Measurements from ENCODE around the gene FOXC1. TPM values are rescaled to one million over a fixed set of nuclear protein-coding genes. Genes with fewer than 3 reads are reported as not detected.

The FOXC1 gene
- total RNA-seq, 1 experiment from 2014 or later: 7.3 TPM

DNA sequence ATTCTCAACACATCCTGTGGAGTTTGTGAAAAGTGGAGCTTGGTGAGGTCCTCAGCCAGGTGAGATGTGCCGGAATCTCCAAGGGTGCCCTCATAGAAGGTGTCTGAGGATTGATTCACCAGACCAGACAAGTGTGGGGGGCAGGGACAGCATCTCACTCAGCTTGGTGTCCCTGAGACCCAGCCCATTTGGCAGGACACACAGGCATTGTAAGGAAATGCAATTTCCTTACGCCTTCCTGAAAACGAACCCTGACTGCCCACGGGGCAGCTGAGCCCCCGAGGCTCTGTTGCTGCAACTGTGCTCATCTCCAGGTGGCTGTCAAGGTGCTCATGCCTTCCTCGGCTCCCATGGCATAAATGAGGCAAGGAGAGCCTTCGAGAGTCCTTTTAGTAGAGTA, 33.4 kb downstream of the FOXC1 start:
- no peak overlapping the region for H3K4me2 ChIP-seq (ENCODE audit: low read length)
- no peaks in the 10 kb centered on the region for H3F3A ChIP-seq (ENCODE audit: low read length, unreplicated experiment)
- H3K27me3 ChIP-seq (ENCODE audit: low read length): no peaks in the 10 kb centered on the region
- no peaks in the 10 kb centered on the region for H3K79me2 ChIP-seq (ENCODE audit: low read length)
- BruUV-seq (replicated peaks): no TSS peak
- H3K9me3 ChIP-seq (ENCODE audit: low read length): no peaks in the 10 kb centered on the region
- CTCF ChIA-PET: no interaction called here
- no peak overlapping the region for H3K9ac ChIP-seq (ENCODE audit: low read length)
- H4K20me1 ChIP-seq (ENCODE audit: low read length): no peaks in the 10 kb centered on the region
- no peak for TF ChIP-seq CTCF (conservative IDR thresholded peaks at IDR 0.05; ENCODE audit: low read depth, low read length)
- TF ChIP-seq EZH2phosphoT487 (IDR thresholded peaks at IDR 0.05; ENCODE audit: borderline replicate concordance, low read length): no peak
- TF ChIP-seq EZH2 (IDR thresholded peaks at IDR 0.05; ENCODE audit: low read length, unreplicated experiment): no peak
- H3K4me1 ChIP-seq (ENCODE audit: insufficient read depth, low read length): peaks cover 17% of the 10 kb centered on the region
- no peaks in the 10 kb centered on the region for H3K9me2 ChIP-seq (replicated peaks; ENCODE audit: low read length)
- H3K27ac ChIP-seq (ENCODE audit: low read length): no peak overlapping the region
- H3K4me3 ChIP-seq (ENCODE audit: low read length): no peak overlapping the region
- H3K36me3 ChIP-seq (ENCODE audit: low read depth, low read length): no peaks in the 10 kb centered on the region
- POLR2A ChIA-PET (ENCODE audit: unreplicated experiment): no interaction called here
- no peak overlapping the region for H2AFZ ChIP-seq (ENCODE audit: low read length)
- DNase-seq: no peak
- ATAC-seq: no peak
- intact Hi-C loops (cut with micrococcal nuclease): no loop called here

- intact Hi-C loops (cut with micrococcal nuclease): no loop called here
- H2AFZ ChIP-seq (ENCODE audit: low read length): no peak overlapping the region
- CTCF ChIA-PET: no interaction called here
- DNase-seq (no peak), ATAC-seq (no peak)
- H3K27ac ChIP-seq (ENCODE audit: low read length): no peak overlapping the region
- H3K9ac ChIP-seq (ENCODE audit: low read length): no peak overlapping the region
- no peak overlapping the region for H3K4me3 ChIP-seq (ENCODE audit: low read length)
- BruUV-seq (replicated peaks): no TSS peak
- H3K27me3 ChIP-seq (ENCODE audit: low read length): no peaks in the 10 kb centered on the region
- no peaks in the 10 kb centered on the region for H3F3A ChIP-seq (ENCODE audit: low read length, unreplicated experiment)
- H3K4me2 ChIP-seq (ENCODE audit: low read length): no peak overlapping the region
- H3K9me2 ChIP-seq (replicated peaks; ENCODE audit: low read length): no peaks in the 10 kb centered on the region
- H3K9me3 ChIP-seq (ENCODE audit: low read length): no peaks in the 10 kb centered on the region
- H3K4me1 ChIP-seq (ENCODE audit: insufficient read depth, low read length): peaks cover 17% of the 10 kb centered on the region
- POLR2A ChIA-PET (ENCODE audit: unreplicated experiment): no interaction called here
- no peaks in the 10 kb centered on the region for H3K36me3 ChIP-seq (ENCODE audit: low read depth, low read length)
- no peaks in the 10 kb centered on the region for H3K79me2 ChIP-seq (ENCODE audit: low read length)
- TF ChIP-seq CTCF (conservative IDR thresholded peaks at IDR 0.05; ENCODE audit: low read depth, low read length): no peak
- no peak for TF ChIP-seq EZH2phosphoT487 (IDR thresholded peaks at IDR 0.05; ENCODE audit: borderline replicate concordance, low read length)
- TF ChIP-seq EZH2 (IDR thresholded peaks at IDR 0.05; ENCODE audit: low read length, unreplicated experiment): no peak
- no peaks in the 10 kb centered on the region for H4K20me1 ChIP-seq (ENCODE audit: low read length)
These were observed 34.2 kb downstream of the FOXC1 start for GRCh38 chr6:1643830-1644445.

- DNase-seq (no peak), ATAC-seq (no peak)
- Histone ChIP-seq H2AFZ (ENCODE audit: low read length) (no peak overlapping the region), H3K9me3 (ENCODE audit: low read length) (no peaks in the 10 kb centered on the region), H3K4me1 (ENCODE audit: insufficient read depth, low read length) (peaks cover 17% of the 10 kb centered on the region), H3K4me2 (ENCODE audit: low read length) (no peak overlapping the region), H3K9me2 (replicated peaks; ENCODE audit: low read length) (no peaks in the 10 kb centered on the region), H3K79me2 (ENCODE audit: low read length) (no peaks in the 10 kb centered on the region), H3K9ac (ENCODE audit: low read length) (no peak overlapping the region), H4K20me1 (ENCODE audit: low read length) (no peaks in the 10 kb centered on the region), H3K36me3 (ENCODE audit: low read depth, low read length) (no peaks in the 10 kb centered on the region), H3K27me3 (ENCODE audit: low read length) (no peaks in the 10 kb centered on the region), H3K4me3 (ENCODE audit: low read length) (no peak overlapping the region), H3K27ac (ENCODE audit: low read length) (no peak overlapping the region), H3F3A (ENCODE audit: low read length, unreplicated experiment) (no peaks in the 10 kb centered on the region)
- CTCF ChIA-PET: no interaction called here
- TF ChIP-seq CTCF (conservative IDR thresholded peaks at IDR 0.05; ENCODE audit: low read depth, low read length): no peak
- no peak for TF ChIP-seq EZH2 (IDR thresholded peaks at IDR 0.05; ENCODE audit: low read length, unreplicated experiment)
- TF ChIP-seq EZH2phosphoT487 (IDR thresholded peaks at IDR 0.05; ENCODE audit: borderline replicate concordance, low read length): no peak
- intact Hi-C loops (cut with micrococcal nuclease): no loop called here
- POLR2A ChIA-PET (ENCODE audit: unreplicated experiment): no interaction called here
- BruUV-seq (replicated peaks): no TSS peak
These were observed 34.9 kb downstream of the FOXC1 start for GRCh38 chr6:1644516-1645060.
